Spleen (tissue), 7 donors: ENCODE measurements around the gene DCP1A.
"Not testable (repeated sequence)": the region's sequence is repeated elsewhere in the genome, so short reads cannot be mapped to it uniquely, and the experiment has no call there.

Source experiments
- CTCF ChIP-seq, 11 experiments: fragments of 200-600 bp in 7 of 11; fragments of 450-650 bp in 4 of 11; sonication (generic) in 4 of 11; IDR thresholded peaks in 8 of 11; conservative IDR thresholded peaks in 3 of 11; 1 replicate in 7 of 11; 2 replicates in 4 of 11; pipeline versions ENCODE4 v1.4.0 to v1.8.0; 2016 to 2021; ENCODE audit warnings: antibody characterized with exemption in 11 of 11, inconsistent platforms in 4 of 11, mild to moderate bottlenecking in 1 of 11
- POLR2AphosphoS5 ChIP-seq, 3 donors: sonication (generic); formaldehyde crosslinking; IDR thresholded peaks; one replicate each; pipeline ENCODE4 v1.5.1; 2017; ENCODE audit warnings: antibody characterized with exemption in 3 of 3
- donor health status: DM: no; HTN: no; CAD: no; lungs with moderate emphysema.
- donor health status: DM: no; HTN: no; CAD: no.
- donor health status: DM: no; HTN: no; CAD: no.

- TF ChIP-seq POLR2AphosphoS5 (IDR thresholded peaks at IDR 0.05); CTCF (IDR thresholded peaks at IDR 0.05 in 8 of 11, conservative IDR thresholded peaks at IDR 0.05 in 3 of 11): not testable (repeated sequence)
Observed at GRCh38 chr3:53348118-53348517, 775 bp upstream of the DCP1A start.
